Keratinocyte (primary cell): ENCODE results near the gene RGS17.
"Not testable (repeated sequence)": the region's sequence is repeated elsewhere in the genome, so short reads cannot be mapped to it uniquely, and the experiment has no call there.

Experiments used
- CTCF ChIP-seq, 3 experiments: IDR thresholded peaks in 1 of 3; conservative IDR thresholded peaks in 1 of 3; optimal IDR thresholded peaks in 1 of 3; 2 replicates in 2 of 3; 3 replicates in 1 of 3; pipeline versions ENCODE3 to v1.5.1; 2011; ENCODE audit warnings: low read length in 3 of 3, mild to moderate bottlenecking in 3 of 3, moderate library complexity in 2 of 3, control low read depth in 1 of 3, inconsistent platforms in 1 of 3; ENCODE audit not compliant: insufficient read depth in 2 of 3; ENCODE audit errors: extremely low read depth in 1 of 3
- EZH2 ChIP-seq: IDR thresholded peaks from one replicate; pipeline ENCODE4 v1.6.1; 2012; ENCODE audit warnings: inconsistent platforms, mild to moderate bottlenecking, low read length, moderate library complexity

DNA sequence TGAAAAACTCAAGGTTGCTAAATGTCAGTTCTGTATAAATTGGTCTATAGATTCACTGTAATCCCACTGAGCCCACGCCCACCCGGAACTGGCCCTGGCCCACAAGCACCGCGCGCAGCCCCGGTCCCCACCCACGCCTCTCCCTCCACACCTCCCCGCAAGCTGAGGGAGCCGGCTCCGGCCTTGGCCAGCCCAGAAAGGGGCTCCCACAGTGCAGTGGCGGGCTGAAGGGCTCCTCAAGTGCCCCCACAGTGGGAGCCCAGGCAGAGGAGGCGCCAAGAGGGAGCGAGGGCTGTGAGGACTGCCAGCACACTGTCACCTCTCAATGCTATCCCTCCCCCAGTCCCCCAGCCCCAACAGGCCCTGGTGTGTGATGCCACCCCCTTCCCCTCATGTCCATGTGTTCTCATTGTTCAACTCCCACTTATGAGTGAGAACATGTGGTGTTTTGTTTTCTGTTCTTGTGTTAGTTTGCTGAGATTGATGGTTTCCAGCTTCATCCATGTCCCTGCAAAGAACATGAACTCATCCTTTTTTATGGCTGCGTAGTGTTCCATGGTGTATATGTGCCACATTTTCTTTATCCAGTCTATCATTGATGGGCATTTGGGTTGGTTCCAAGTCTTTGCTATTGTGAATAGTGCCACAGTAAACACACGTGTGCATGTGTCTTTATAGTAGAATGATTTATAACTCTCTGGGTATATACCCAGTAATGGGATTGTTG lies 164.8 kb downstream of the RGS17 start:
- TF ChIP-seq EZH2; CTCF (optimal IDR thresholded peaks at IDR 0.05 in 1 of 3, IDR thresholded peaks at IDR 0.05 in 1 of 3, conservative IDR thresholded peaks at IDR 0.05 in 1 of 3; ENCODE audit: extremely low read depth in 1 of 3, insufficient read depth in 2 of 3, low read length in 3 of 3): not testable (repeated sequence)
